Caco-2 (cell line): ENCODE results near the gene KCNK7. TPM values are rescaled to one million over a fixed set of nuclear protein-coding genes. Genes with fewer than 3 reads are reported as not detected.

Source experiments
- BruUV-seq: library from RNA; stranded (reverse); fragments of 400-500 nt; replicated peaks from 2 replicates; lab custom pipeline; 2021; lab: Mats Ljungman, UMichigan
- CTCF ChIA-PET: fragments of 300-600 bp; sonication (Branson Sonifier 250); formaldehyde crosslinking; loops from one replicate; lab custom pipeline; 2022; ENCODE audit warnings: antibody characterized with exemption; lab: Charles Lee
- POLR2A ChIA-PET: fragments of 300-600 bp; sonication (Branson Sonifier 250); formaldehyde crosslinking; loops from one replicate; lab custom pipeline; 2022; ENCODE audit warnings: antibody characterized with exemption; lab: Charles Lee
- DNase-seq, 2 experiments: peaks; one replicate each; pipeline versions ENCODE4 v3.0.0 to v3.0.0-alpha.2; 2020 to 2022
- H3K27me3 ChIP-seq: replicated peaks from 2 replicates; pipeline ENCODE4 v1.6.0; 2011; ENCODE audit warnings: low read length; ENCODE audit not compliant: control insufficient read depth, insufficient read depth
- H3K36me3 ChIP-seq: 2 replicates; pipeline ENCODE4 v1.5.1; 2011; ENCODE audit warnings: low read length; ENCODE audit not compliant: control insufficient read depth, insufficient read depth
- H3K4me1 ChIP-seq: fragments of 250-450 bp; sonication (Bioruptor Pico); 2 replicates; pipeline ENCODE4 v1.5.1; 2020; ENCODE audit warnings: mild to moderate bottlenecking
- H3K4me3 ChIP-seq: 2 replicates; pipeline ENCODE4 v1.5.1; 2011; ENCODE audit warnings: low read depth, mild to moderate bottlenecking, control low read depth, low read length
- H3K9me3 ChIP-seq: fragments of 250-450 bp; sonication (Bioruptor Pico); 2 replicates; pipeline ENCODE4 v1.5.1; 2020; ENCODE audit warnings: mild to moderate bottlenecking, moderate library complexity
- H3K27ac Mint-ChIP-seq: one replicate; pipeline ENCODE4 v1.8.0; 2022; ENCODE audit warnings: mixed read lengths; ENCODE audit not compliant: unreplicated experiment
- H3K27me3 Mint-ChIP-seq: one replicate; pipeline ENCODE4 v1.8.0; 2022; ENCODE audit warnings: mixed read lengths; ENCODE audit not compliant: insufficient read depth, unreplicated experiment
- H3K36me3 Mint-ChIP-seq: one replicate; pipeline ENCODE4 v1.8.0; 2022; ENCODE audit warnings: mild to moderate bottlenecking, mixed read lengths; ENCODE audit not compliant: insufficient read depth, unreplicated experiment
- H3K4me1 Mint-ChIP-seq: one replicate; pipeline ENCODE4 v1.8.0; 2022; ENCODE audit warnings: low read depth, mixed read lengths; ENCODE audit not compliant: unreplicated experiment
- H3K4me3 Mint-ChIP-seq: one replicate; pipeline ENCODE4 v1.8.0; 2022; ENCODE audit warnings: mild to moderate bottlenecking, moderate library complexity, mixed read lengths; ENCODE audit not compliant: unreplicated experiment
- H3K9me3 Mint-ChIP-seq: one replicate; pipeline ENCODE4 v1.8.0; 2022; ENCODE audit warnings: mixed read lengths; ENCODE audit not compliant: unreplicated experiment
- intact Hi-C: fragments of 100-400 bp; cut with micrococcal nuclease; formaldehyde crosslinking; loops from one replicate; pipeline ENCODE4 v1.10.0; 2022; ENCODE audit not compliant: unreplicated experiment
- total RNA-seq: library from RNA; stranded (reverse); gene quantifications from 2 replicates; pipeline ENCODE4 v1.2.3, GENCODE V29; 2022
- TF ChIP-seq, protein P1 (sequence below), 2 experiments: fragments of 200-600 bp in 1 of 2; IDR thresholded peaks; 1 replicate in 1 of 2; 2 replicates in 1 of 2; pipeline versions ENCODE4 v1.5.1 to v1.8.0; 2011 to 2022; ENCODE audit warnings: antibody characterized with exemption in 1 of 2, control low read depth in 1 of 2, inconsistent platforms in 1 of 2, low read depth in 1 of 2, low read length in 1 of 2, mild to moderate bottlenecking in 1 of 2, moderate library complexity in 1 of 2; ENCODE audit not compliant: insufficient read depth in 1 of 2, severe bottlenecking in 1 of 2, unreplicated experiment in 1 of 2

KCNK7 gene
- total RNA-seq, 1 experiment from 2014 or later: 0.39 TPM

DNA sequence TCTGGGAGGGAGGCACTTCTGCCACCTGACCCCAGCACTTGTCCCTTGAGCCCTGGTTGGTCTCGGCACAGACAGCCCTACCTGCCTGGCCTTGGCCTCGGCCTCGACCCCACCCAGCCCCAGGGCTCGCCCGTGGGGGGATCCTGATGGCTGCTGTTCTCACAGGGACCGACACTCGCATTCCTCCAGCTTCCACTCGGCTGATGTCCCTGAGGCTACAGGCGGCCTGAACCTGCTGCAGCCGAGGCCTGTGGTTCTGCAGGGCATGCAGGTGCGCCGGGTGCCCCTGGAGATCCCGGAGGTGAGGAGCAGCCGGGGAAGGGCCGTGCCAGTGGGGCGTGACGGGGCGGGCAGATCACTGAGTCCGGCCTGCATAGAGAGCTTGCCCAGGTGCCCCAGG, 25.1 kb upstream of the KCNK7 start:
- Histone ChIP-seq H3K36me3 (peaks cover 4% of the 10 kb centered on the region), H3K4me3 (no peak overlapping the region), H3K27me3 (no peaks in the 10 kb centered on the region), H3K4me1 (0 out of 2 replicates have a peak, but pooled peaks cover 6% of the 10 kb centered on the region), H3K9me3 (no peaks in the 10 kb centered on the region)
- Mint-ChIP-seq H3K4me3 (no peak overlapping the region), H3K36me3 (peaks cover 71% of the 10 kb centered on the region), H3K9me3 (no peaks in the 10 kb centered on the region), H3K27ac (no peak overlapping the region), H3K4me1 (peaks cover 8% of the 10 kb centered on the region), H3K27me3 (no peaks in the 10 kb centered on the region)
- intact Hi-C loops: no loop called here
- TF ChIP-seq, protein P1, sequence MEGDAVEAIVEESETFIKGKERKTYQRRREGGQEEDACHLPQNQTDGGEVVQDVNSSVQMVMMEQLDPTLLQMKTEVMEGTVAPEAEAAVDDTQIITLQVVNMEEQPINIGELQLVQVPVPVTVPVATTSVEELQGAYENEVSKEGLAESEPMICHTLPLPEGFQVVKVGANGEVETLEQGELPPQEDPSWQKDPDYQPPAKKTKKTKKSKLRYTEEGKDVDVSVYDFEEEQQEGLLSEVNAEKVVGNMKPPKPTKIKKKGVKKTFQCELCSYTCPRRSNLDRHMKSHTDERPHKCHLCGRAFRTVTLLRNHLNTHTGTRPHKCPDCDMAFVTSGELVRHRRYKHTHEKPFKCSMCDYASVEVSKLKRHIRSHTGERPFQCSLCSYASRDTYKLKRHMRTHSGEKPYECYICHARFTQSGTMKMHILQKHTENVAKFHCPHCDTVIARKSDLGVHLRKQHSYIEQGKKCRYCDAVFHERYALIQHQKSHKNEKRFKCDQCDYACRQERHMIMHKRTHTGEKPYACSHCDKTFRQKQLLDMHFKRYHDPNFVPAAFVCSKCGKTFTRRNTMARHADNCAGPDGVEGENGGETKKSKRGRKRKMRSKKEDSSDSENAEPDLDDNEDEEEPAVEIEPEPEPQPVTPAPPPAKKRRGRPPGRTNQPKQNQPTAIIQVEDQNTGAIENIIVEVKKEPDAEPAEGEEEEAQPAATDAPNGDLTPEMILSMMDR (IDR thresholded peaks at IDR 0.05; ENCODE audit: insufficient read depth in 1 of 2, low read depth in 1 of 2, low read length in 1 of 2, severe bottlenecking in 1 of 2, unreplicated experiment in 1 of 2): no peak
- no peak for DNase-seq
- POLR2A ChIA-PET: no interaction called here
- BruUV-seq: no TSS peak
- CTCF ChIA-PET: no interaction called here

DNA sequence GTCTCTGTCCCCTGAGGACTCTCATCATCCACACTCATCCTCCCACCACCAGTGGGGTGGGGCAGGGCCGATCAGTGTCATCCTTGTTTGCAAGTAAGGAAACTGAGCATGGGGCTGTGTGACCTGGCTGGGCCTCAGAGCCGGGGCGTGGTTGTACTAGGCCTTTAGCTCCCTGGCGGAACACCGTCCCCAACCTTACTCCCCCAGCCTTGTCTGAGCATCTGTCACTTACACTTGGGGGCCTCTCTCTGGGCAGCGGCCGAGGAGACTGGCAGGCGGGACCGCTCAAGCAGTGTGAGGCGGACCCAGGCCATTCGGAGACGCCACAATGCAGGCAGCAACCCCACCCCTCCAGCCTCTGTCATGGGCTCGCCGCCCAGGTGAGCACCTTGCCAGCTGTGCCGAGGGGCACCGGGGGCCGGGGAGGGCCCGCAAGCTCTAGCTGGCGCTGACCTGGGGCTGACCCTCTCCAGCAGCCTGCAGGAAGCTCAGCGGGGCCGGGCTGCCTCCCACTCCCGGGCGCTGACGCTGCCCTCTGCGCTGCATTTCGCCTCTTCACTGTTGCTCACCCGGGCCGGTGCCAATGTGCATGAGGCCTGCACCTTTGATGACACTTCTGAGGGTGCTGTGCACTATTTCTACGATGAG, 23.8 kb upstream of the KCNK7 start:
- no peak overlapping the region for H3K4me3 ChIP-seq
- Mint-ChIP-seq H3K27me3 (no peaks in the 10 kb centered on the region), H3K36me3 (peaks cover 73% of the 10 kb centered on the region), H3K4me3 (no peak overlapping the region), H3K27ac (no peak overlapping the region), H3K9me3 (no peaks in the 10 kb centered on the region), H3K4me1 (peaks cover 8% of the 10 kb centered on the region)
- 0 out of 2 replicates have a peak, but pooled peaks cover 6% of the 10 kb centered on the region for H3K4me1 ChIP-seq
- CTCF ChIA-PET: no interaction called here
- no TSS peak for BruUV-seq
- no peaks in the 10 kb centered on the region for H3K27me3 ChIP-seq
- H3K36me3 ChIP-seq: peaks cover 4% of the 10 kb centered on the region
- intact Hi-C loops: no loop called here
- POLR2A ChIA-PET: no interaction called here
- DNase-seq: no peak
- TF ChIP-seq, protein P1 (IDR thresholded peaks at IDR 0.05; ENCODE audit: insufficient read depth in 1 of 2, low read depth in 1 of 2, low read length in 1 of 2, severe bottlenecking in 1 of 2, unreplicated experiment in 1 of 2): no peak
- no peaks in the 10 kb centered on the region for H3K9me3 ChIP-seq

DNA sequence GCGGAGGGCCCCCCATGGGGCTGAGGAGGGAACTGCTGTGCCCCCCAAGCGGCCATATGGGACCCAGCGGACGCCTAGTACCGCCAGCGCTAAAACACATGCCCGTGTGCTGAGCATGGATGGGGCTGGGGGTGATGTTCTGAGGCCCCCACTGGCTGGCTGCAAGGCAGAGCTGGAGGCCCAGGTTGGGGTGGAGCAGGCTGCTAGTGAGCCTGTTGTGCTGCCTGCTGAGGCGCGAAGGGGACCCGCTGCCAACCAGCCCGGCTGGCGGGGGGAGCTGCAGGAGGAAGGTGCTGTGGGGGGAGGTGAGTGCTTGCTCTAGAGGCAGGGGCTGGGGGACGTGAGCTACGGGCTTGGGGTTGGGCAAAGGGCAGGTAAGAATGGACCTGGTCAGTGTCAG, 23.2 kb upstream of the KCNK7 start:
- intact Hi-C loops: no loop called here
- POLR2A ChIA-PET: no interaction called here
- no TSS peak for BruUV-seq

More for the DNA sequence above, 23.2 kb upstream of the KCNK7 start:
- no peaks in the 10 kb centered on the region for H3K9me3 Mint-ChIP-seq
- no peaks in the 10 kb centered on the region for H3K27me3 ChIP-seq
- peaks cover 8% of the 10 kb centered on the region for H3K4me1 Mint-ChIP-seq
- H3K9me3 ChIP-seq: no peaks in the 10 kb centered on the region
- no peak overlapping the region for H3K4me3 Mint-ChIP-seq
- H3K36me3 ChIP-seq: peaks cover 4% of the 10 kb centered on the region
- H3K4me1 ChIP-seq: 0 out of 2 replicates have a peak, but pooled peaks cover 6% of the 10 kb centered on the region
- TF ChIP-seq, protein P1 (IDR thresholded peaks at IDR 0.05; ENCODE audit: insufficient read depth in 1 of 2, low read depth in 1 of 2, low read length in 1 of 2, severe bottlenecking in 1 of 2, unreplicated experiment in 1 of 2): no peak
- no peaks in the 10 kb centered on the region for H3K27me3 Mint-ChIP-seq
- DNase-seq: no peak
- peaks cover 76% of the 10 kb centered on the region for H3K36me3 Mint-ChIP-seq
- no peak overlapping the region for H3K27ac Mint-ChIP-seq
- H3K4me3 ChIP-seq: no peak overlapping the region
- CTCF ChIA-PET: no interaction called here
